HG03342 (cell line): ENCODE results near the gene HTR1E.
"Not testable (repeated sequence)": the region's sequence is repeated elsewhere in the genome, so short reads cannot be mapped to it uniquely, and the experiment has no call there.

Experiments used
- ATAC-seq: cut with Tn5 transposase; IDR thresholded peaks from one replicate; pipeline ENCODE4 v1.9.1; 2021; ENCODE audit warnings: mild to moderate bottlenecking, moderate library complexity; ENCODE audit not compliant: unreplicated experiment

HTR1E gene

GRCh38 chr6:86973088-86973487, 35.8 kb downstream of the HTR1E start:
- ATAC-seq, result no peak

- no peak for ATAC-seq
These were observed 40.9 kb downstream of the HTR1E start for GRCh38 chr6:86978251-86978650.

GRCh38 chr6:87001494-87001893, 64.2 kb downstream of the HTR1E start:
- no peak for ATAC-seq

GRCh38 chr6:87002391-87002790, 65.1 kb downstream of the HTR1E start:
- ATAC-seq, result not testable (repeated sequence)

- ATAC-seq, result not testable (repeated sequence)
These were observed 69.2 kb downstream of the HTR1E start for GRCh38 chr6:87006541-87006940.

GRCh38 chr6:87009581-87009980, 72.3 kb downstream of the HTR1E start:
- not testable (repeated sequence) for ATAC-seq

GRCh38 chr6:87012035-87012434, 74.7 kb downstream of the HTR1E start:
- no peak for ATAC-seq

- ATAC-seq, result no peak
These were observed 75.4 kb downstream of the HTR1E start for GRCh38 chr6:87012743-87013142.

GRCh38 chr6:87016772-87017171, 79.4 kb downstream of the HTR1E start:
- ATAC-seq, result no peak

GRCh38 chr6:87027021-87027420, 89.7 kb downstream of the HTR1E start:
- ATAC-seq, result no peak

- ATAC-seq, result peak; percentile 55
These were observed 92.5 kb downstream of the HTR1E start for GRCh38 chr6:87029711-87030314.

- no peak for ATAC-seq
These were observed 103.4 kb downstream of the HTR1E start for GRCh38 chr6:87040729-87041128.

GRCh38 chr6:87045521-87046075, 108.3 kb downstream of the HTR1E start:
- ATAC-seq, result no peak

GRCh38 chr6:87049779-87050178, 112.5 kb downstream of the HTR1E start:
- ATAC-seq, result no peak

GRCh38 chr6:87053312-87053711, 116.0 kb downstream of the HTR1E start:
- no peak for ATAC-seq

GRCh38 chr6:87054143-87054833, 117.0 kb downstream of the HTR1E start:
- ATAC-seq, result no peak

- ATAC-seq, result no peak
These were observed 122.6 kb downstream of the HTR1E start for GRCh38 chr6:87059943-87060342.

GRCh38 chr6:87065117-87065516, 127.8 kb downstream of the HTR1E start:
- ATAC-seq, result no peak
